ENCODE data around the gene AADACL3.

Gene AADACL3

DNA sequence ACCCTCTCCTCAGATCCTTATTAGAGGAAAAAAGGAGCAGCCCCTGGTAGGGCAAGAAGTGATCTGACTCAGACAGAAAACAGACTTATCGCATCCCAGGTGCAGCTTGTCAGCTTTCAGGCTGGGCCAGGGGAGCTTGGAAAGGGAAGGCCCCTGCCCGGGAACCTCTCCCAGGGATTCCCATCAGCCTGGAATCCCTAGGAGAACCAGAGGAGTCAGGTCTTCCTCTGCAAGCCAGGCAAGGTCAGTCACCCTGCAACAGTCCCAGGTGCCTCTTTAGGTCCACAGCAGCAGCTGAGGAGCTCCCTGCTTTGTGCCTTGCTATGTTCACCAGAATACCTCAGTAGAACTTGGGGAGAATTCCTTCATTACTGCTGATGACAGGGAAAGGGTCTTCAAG, 54.7 kb downstream of the AADACL3 start:
- DNase-seq, result no peak

DNA sequence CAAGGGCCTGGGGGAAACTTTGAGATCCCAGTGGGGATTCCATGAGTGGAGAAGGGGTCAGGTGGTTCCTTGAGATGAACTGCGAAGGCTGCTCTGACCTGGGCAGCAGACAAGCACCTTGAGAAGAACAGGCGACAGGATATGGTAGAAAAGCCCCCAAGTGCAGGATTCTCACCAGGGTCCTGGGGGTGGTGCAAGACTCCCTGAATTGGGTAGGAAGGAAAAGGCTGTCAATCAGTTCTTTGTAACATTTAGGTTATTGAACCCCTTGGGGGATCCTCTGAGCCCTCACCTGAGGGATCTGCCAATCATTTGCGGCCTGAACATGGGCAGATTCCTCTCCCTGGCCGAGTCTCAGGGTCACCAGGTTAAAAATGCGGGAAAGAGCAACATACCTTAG, 55.3 kb downstream of the AADACL3 start:
- DNase-seq, result no peak

DNA sequence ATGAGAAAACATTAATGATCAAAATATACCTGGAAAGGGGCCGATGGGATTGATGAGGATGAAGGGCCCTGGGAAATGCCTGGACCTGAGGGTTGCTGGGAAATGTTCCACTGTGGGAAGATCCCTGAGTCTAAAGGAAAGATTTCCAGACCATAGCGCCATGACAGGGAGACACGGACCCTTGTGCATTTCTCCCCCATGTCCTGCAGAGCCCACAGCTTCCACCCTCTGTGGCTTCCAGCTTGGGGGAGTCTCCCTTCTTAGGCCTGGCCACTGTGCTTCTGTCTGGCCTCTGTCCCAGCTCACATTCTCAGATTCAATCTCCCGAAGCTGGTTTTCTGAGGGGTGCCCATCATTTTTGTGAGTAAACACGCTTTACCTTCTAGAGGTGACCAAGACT, 56.6 kb downstream of the AADACL3 start:
- DNase-seq, result no peak

GRCh38 chr1:12773438-12773837, 57.5 kb downstream of the AADACL3 start, which contains the start of gene PRAMEF12:
PRAMEF12 (plus strand) TSS chr1:12773738; CDS start chr1:12774868, 1,130 bp downstream.
- no peak for DNase-seq

DNA sequence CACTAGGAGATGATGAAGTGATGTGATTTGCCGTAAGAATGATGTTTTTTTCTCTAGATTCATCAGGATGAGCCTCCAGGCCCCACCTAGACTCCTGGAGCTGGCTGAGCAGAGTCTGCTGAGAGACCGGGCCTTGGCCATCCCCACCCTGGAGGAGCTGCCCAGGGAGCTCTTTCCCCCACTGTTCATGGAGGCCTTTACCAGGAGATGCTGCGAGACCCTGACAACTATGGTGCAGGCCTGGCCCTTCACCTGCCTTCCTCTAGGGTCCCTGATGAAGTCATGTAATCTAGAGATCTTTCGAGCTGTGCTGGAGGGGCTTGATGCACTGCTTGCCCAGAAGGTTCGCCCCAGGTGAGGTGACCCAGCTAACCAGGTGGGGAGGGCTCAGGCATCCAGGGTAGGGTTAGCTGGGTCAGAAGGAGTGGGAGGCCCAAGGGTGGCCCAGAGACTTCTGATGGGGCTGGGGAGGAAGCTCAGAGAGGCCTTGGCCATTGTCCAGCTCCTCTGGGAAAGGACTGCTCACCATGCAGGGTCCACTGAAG, 59.0 kb downstream of the AADACL3 start:
- DNase-seq, result no peak

DNA sequence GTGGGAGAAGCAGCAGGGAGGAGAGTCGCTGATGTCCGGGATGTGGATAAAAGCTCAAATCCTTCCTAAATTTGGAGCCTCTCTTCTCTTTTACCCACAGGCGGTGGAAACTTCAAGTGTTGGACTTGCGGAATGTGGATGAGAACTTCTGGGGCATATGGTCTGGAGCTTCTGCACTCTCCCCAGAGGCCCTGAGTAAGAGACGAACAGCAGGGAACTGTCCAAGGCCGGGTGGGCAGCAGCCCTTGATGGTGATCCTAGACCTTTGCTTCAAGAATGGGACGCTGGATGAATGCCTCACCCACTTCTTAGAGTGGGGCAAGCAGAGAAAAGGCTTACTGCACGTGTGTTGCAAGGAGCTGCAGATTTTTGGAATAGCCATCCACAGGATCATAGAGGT, 59.5 kb downstream of the AADACL3 start:
- DNase-seq, result no peak

DNA sequence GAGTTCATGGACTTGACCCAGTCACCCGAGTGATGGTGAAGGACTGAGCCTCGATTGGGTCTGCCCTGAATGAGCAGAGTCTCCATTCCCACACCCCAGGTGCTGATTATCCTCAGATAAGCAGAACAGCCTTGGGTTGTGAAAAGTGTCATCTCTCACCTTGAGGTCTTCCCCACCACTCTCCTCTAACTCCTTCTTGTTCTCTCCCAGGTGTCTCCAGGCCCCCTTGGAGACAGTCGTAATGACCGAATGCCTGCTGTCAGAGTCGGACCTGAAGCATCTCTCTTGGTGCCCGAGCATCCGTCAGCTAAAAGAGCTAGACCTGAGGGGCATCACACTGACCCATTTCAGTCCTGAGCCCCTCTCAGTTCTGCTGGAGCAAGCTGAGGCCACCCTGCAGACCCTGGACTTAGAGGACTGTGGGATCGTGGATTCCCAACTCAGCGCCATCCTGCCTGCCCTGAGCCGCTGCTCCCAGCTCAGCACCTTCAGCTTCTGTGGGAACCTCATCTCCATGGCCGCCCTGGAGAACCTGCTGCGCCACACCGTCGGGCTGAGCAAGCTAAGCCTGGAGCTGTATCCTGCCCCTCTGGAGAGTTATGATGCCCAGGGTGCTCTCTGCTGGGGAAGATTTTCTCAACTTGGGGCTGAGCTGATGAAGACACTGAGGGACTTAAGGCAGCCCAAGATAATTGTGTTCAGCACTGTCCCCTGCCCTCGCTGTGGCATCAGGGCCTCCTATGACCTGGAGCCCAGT, 61.1 kb downstream of the AADACL3 start:
- DNase-seq, result no peak

Measured in NCI-H526 (cell line).